ENCODE data around the gene BCL11A.

Gene BCL11A

GRCh38 chr2:60453872-60454271 lies 99.6 kb downstream of the BCL11A start:
- no peak for DNase-seq

GRCh38 chr2:60453301-60453700 lies 100.2 kb downstream of the BCL11A start:
- no peak for DNase-seq

GRCh38 chr2:60450488-60450887 lies 103.0 kb downstream of the BCL11A start:
- no peak for DNase-seq

- no peak for DNase-seq
Measured at GRCh38 chr2:60447943-60448342, 105.5 kb downstream of the BCL11A start.

- DNase-seq = no peak
Measured at GRCh38 chr2:60446413-60447267, 106.8 kb downstream of the BCL11A start.

- DNase-seq = no peak
Measured at GRCh38 chr2:60445684-60446179, 107.7 kb downstream of the BCL11A start.

DNA sequence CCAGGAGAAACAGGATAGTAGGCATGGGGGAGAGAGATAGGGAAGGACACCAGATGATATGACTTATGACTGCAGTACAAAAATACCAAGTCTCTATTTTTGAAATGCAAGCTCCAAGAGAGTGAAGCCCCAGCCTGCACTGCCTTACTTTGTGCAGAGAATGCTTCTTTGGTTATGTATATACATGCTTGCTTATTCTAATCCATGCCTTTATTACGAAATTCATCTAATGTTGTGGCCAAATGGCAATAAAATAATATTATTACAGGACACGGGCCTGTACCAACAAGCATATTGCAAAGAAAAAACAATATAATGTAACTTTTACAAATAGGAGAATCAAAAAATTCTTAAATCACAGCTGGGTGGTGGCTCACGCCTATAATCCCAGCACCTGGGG lies 110.8 kb downstream of the BCL11A start:
- DNase-seq = no peak

GRCh38 chr2:60441800-60442199 lies 111.7 kb downstream of the BCL11A start:
- DNase-seq = no peak

GRCh38 chr2:60440767-60441163 lies 112.7 kb downstream of the BCL11A start:
- no peak for DNase-seq

DNA sequence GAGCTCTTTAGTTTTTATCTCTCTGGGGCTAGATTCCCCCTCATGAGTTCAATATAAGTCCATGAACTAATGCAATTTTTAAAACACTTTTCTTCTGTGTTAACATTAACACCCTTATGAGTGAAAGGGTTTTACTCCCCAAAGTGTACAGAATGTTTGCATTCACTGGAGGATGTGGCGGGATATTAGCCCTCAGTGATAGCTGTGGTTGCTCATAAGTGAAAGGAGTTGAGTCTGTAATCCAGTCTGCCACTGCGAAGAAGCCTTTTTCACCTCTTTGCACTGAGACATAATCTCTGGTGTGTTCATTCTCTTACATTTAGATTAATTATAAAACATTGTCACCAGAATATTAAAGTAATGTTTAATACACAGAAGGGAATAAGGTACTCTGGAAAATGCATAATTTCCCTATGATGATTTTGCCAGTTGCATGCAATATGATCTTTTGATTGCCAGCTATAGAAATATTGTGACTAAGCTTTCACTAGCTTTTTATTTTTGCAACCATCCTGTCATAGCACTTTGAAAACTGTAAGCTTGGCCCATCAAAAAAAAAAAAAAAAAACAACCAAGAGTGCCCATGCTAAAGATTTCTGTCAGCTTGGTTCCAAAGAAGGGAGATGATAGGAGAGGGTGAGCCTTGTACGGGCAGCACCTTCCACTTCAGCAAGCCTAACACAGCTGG lies 113.2 kb downstream of the BCL11A start:
- no peak for DNase-seq

DNA sequence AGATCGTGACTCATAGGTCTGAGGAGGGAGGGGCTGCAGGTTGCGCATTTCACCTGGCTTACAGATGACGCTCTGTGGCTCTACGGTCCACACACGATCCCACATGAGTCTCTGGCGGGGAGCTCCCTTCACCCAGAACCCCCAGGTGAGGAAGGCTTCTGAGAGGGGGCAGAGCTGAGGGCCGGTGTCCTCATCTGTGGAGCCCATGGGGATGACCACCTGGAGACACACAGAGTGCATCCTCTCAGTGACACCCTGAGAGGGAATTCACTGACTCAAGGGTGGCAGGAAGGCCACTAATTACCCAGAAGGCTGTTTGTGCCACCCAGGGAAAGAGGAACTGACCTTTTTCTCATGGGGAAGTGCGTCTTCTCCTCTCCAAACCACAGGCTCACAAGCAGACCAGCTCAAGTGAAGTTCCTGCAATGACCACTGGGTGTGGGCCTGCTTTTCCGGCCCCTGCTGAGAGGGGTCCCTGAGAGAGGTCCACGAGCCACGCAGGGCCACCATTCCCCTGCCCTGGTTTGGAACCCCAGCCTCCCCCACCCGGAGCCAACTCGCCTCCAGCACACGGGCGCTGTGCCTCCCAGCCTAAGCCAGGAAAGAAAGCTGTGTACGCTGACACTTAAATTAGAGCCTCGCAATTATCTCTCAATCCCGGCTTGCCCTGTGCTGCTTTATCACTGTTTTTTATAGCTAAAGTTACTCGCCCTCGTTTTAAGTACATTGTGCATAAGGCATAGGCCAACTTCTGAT lies 114.1 kb downstream of the BCL11A start:
- DNase-seq = no peak

DNA sequence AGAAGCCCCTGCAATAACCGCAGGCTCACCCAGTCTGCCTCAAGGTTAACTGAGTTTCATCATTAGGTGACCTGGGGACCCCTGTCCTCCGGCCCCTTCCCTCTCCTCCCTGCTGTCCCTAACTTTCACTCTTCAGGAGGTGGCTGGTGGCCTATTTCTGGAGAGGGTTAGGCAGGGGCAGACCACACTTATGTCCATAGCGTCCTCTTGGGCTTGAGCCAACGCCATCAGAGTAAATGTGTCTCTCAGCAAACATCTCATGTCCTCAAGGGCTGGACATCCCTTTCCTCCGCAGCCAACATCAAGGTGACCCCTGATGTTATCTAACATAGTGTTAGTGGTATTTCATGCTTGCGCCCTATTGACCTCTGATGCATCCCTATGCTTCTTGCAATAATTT lies 114.8 kb downstream of the BCL11A start:
- no peak for DNase-seq

DNA sequence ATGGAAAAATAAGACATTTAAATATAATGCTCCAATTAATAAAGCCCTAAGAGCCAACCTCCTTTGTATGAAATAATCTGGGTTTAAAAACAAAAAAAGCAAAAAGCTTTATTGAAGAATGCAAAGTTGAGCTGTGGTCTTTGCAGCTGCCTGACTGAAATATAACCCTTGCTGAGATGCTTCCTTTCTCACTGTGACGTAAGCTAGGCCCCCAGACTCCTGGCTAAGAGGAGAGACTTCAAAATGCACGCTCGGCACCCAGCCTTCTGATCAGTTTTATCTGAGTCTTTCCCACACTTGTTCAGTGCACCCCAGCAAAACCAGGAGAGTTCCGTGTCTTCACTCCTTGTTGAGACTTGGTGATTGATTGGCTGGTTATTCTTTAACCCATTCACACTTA lies 115.3 kb downstream of the BCL11A start:
- DNase-seq = no peak

DNA sequence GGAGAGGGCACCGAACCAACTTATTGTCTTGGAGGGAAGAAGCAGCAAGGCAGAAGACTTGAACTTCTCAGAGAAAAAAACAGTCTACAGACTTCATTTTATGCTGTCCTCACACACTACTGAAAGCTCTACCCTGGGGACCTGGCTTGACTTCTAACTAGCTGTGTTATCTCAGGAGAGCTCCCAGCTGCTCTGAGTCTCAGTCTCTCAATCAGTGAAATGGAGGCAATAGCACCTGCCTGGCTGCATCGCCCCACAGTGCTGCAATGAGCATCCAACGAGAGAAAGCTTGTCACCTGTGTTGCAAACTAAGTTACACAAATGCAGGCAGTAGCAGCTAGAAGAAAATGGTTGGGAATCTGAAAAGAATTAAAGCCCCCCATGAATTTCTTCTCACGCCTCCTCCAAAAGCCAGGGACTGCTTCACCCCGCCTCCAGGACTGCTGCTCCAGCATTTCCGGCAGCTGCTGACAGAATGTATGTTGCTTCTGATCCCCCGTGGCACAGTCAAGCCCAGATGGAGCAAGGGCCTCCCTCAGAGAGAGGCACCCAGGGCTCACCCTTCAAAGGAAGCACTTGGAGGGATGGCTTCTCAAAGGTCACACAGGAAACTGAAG lies 116.3 kb downstream of the BCL11A start:
- no peak for DNase-seq

DNA sequence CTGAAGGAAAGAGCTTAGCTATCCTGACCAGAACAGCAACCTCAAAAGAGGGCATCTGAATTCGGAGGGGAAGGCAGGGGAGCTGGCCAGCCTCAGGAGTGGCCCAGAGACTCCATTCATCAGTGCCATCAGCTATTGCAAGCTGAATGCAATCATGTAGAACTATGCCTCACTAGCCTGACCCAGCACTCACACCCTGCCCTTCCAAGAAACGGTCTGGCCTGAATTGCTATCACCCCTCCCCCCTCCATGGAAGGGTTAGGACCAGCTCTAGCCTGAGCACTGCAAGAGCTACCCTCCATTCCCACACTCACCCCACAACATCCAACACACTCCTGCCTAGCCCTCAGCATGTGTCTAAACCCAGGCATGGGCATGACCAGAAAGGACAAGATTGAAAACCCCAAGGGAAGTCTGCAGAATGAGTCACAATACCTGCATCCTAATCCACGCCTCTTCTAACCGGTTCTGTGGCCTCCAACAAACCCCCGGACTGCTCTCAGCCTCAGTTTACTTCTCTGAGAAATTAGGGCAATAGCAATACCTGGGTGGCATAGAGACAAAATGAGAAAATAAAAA lies 120.3 kb downstream of the BCL11A start:
- DNase-seq = no peak

GRCh38 chr2:60432035-60432601 lies 121.3 kb downstream of the BCL11A start:
- DNase-seq = no peak

DNA sequence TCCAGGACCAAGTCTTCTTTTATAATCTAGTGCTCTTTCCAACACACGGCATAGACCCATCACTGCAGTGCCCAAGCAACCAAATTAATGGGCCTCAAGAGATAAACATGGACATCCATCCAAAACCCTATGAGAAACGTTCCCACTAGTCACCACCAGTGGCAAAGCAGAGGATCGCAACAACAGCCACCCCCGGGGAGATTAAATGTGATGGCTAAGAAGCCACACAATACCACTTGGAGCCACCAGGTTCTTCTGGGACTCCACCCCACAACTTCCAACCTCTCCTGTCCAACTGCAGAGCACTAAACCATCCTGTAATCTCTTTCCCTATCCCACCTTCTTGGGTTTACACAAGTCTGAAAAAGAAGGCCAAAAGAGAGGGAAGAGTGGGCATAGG lies 123.8 kb downstream of the BCL11A start:
- no peak for DNase-seq

DNA sequence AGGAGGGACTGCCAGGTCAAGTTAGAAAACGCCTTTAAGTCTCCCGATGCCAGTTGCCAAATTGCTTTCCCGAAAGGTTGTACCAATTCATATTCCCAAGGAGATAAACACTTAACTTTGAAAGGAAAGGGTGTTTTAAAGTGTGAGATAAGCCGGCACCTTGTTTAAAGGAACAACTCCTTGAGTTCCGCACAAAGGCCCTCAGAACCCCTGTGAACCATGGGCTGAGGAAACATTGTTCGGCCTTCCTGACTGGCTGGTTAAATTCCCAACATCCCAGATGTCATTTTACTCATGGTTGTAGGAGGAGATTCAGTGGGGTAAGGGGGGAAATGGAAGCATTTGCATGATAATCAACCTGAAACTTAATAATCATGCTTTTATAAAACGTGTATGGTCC lies 126.6 kb downstream of the BCL11A start:
- no peak for DNase-seq

GRCh38 chr2:60426341-60426740 lies 127.1 kb downstream of the BCL11A start:
- DNase-seq = no peak

DNA sequence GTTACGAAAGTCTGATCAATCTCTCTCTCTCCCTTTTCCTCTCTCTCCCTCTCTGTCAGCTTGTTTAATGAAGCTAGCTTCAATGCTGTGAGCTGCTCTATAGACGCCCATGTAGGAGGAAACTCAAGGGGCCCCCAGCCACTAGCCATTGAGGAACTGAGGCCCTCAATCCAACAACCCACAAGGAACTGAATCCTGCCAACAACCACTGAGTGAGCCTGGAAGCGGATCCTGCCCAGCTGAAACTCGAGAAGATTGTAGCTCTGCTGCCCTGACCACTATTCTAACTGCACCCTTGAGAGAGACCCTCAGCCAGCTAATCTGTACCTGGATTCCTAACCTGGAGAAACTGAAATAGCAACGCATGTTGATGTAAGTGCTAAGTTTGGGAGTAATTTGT lies 129.2 kb downstream of the BCL11A start:
- DNase-seq = no peak

DNA sequence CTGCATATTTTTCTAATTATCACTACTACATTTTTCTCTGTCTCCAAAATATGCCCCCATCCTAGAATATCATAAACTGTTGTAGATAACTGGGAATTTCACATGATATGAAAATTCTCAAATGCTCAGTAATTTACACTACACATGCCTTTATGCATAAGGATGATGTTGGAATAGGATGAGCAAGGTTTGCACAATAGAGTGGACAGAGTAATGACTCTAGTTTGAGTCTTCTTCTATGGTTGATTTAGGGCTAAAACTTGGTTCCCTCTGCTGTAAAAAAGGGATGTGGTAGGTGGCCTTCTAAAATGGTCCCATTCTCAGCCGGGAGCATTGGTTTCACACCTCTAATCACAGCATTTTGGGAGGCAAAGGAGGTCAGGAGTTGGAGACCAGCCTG lies 129.9 kb downstream of the BCL11A start:
- DNase-seq = no peak

DNA sequence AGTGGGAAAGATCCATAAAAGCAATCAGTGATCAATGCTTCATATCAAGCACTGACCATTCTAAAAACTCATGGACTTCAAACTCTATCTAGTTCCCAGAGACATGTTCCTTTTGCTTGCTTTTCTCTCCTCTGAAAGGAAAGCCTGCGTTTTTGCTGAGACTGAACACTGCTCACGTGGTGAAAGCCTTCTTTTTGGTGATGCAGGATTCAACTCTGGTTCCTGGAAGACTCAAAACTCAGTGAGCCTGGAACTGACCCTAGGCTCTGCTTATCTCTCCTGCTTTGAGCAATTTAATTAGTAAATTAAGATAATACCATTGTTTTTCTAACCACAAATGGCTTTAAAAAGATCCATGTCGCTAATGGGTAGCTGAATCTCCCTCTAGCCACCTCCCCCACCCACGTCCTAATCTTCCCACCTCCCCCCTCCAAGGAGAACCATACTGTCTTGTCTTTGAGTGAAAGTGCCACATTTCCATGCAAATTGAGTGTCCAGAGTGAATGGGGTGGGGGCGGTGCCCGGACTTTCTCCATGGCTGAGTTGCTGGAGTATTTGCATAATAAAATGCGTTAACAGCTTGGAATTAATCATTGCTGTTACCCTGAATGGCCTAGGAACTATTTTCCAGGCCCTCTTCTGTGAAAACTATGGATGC lies 130.5 kb downstream of the BCL11A start:
- DNase-seq = no peak
